Activated CD4-positive, alpha-beta T cell treated with anti-CD3 and anti-CD28 coated beads, Interleukin-2, amount 50 U/mL, for 48 hours (primary cell): ENCODE measurements around the gene VIP.

ENCODE experiments used
- DNase-seq, 2 experiments: peaks; one replicate each; pipeline ENCODE4 v3.0.0-alpha.2; 2020

Gene VIP

GRCh38 chr6:152783217-152783878 is 32.8 kb downstream of the VIP start:
- no peak for DNase-seq

GRCh38 chr6:152794696-152795095 is 44.1 kb downstream of the VIP start:
- DNase-seq = no peak

GRCh38 chr6:152804150-152804549 is 53.6 kb downstream of the VIP start:
- no peak for DNase-seq
